ENCODE results near the gene SUMO4.

DNA sequence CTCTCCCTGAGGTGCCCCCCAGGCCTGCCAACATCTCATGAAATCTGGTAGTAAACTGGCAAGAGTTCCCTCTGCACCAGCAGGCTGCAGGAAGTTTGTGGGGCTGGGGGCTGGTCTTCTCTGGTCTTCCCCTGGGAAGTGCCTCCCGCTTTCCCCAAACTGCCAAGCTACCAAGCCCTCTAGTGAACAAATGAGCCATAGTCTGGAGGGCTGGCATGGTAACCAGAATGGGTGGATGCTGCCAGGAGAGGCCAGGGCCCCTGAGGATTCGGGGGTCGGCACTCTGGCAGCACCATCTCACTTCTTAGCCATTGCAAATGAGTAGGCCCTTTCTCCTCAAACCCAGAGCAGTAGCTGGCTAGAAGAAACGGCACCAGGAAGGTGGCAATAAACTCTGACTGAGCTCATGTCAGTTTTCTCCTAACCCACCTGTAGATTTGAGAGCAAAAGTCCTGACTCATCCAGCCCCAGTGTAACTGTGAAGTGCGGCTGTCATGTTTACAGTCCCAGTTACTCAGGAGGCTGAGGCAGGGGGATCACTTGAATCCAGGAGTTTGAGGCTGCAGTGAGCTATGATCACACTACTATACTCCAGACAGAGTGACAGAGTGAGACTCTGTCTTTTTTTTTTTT, 48.9 kb downstream of the SUMO4 start:
- TF ChIP-seq POLR2A (IDR thresholded peaks at IDR 0.05) (no peak), CTCF (IDR thresholded peaks at IDR 0.05 in 4 of 5, conservative IDR thresholded peaks at IDR 0.05 in 1 of 5) (no peak)

Data from gastrocnemius medialis (tissue), 4 donors.